T-cell (primary cell): Measurements from ENCODE around the gene TAB2. TPM values are rescaled to one million over a fixed set of nuclear protein-coding genes. Genes with fewer than 3 reads are reported as not detected.
A peak's percentile ranks its signal among the peaks of the same experiment; 100 is the strongest.

Experiments used
- ATAC-seq, 4 experiments: fragments of 200-7000 bp in 3 of 4; fragments of 150-1000 bp in 1 of 4; cut with Tn5 transposase; replicated peaks in 1 of 4; 1 replicate in 3 of 4; 2 replicates in 1 of 4; pipeline ENCODE4 v1.10.0; 2021; ENCODE audit warnings: moderate library complexity in 3 of 4, mild to moderate bottlenecking in 2 of 4, moderate number of reproducible peaks in 1 of 4
- CTCF ChIA-PET, 2 donors: fragments of 300-600 bp; sonication (Branson Sonifier 250); formaldehyde crosslinking; loops; one replicate each; lab custom pipeline; 2022; ENCODE audit warnings: antibody characterized with exemption in 2 of 2; lab: Charles Lee
- POLR2A ChIA-PET, 2 donors: fragments of 300-600 bp; sonication (Branson Sonifier 250); formaldehyde crosslinking; loops; one replicate each; lab custom pipeline; 2022; ENCODE audit warnings: antibody characterized with exemption in 2 of 2; lab: Charles Lee
- DNase-seq, 35 experiments: peaks; one replicate each; pipeline versions ENCODE4 v3.0.0 to v3.0.0-alpha.2; 2013 to 2023
- H3K27ac ChIP-seq: one replicate; pipeline ENCODE4 v1.5.1; 2013; ENCODE audit warnings: low read length
- H3K27me3 ChIP-seq, 2 experiments: replicated peaks in 1 of 2; 1 replicate in 1 of 2; 2 replicates in 1 of 2; pipeline versions ENCODE4 v1.6.1 to v1.7.0; 2013; ENCODE audit warnings: low read length in 1 of 2, mixed read lengths in 1 of 2; ENCODE audit not compliant: control insufficient read depth in 2 of 2, insufficient read depth in 2 of 2; ENCODE audit errors: extremely low read depth in 1 of 2
- H3K36me3 ChIP-seq, 2 donors: 1 replicate in 1 of 2; 2 replicates in 1 of 2; pipeline versions ENCODE4 v1.6.1 to v1.7.0; 2013; ENCODE audit warnings: low read length in 1 of 2; ENCODE audit not compliant: control insufficient read depth in 2 of 2, insufficient read depth in 1 of 2; ENCODE audit errors: extremely low read depth in 1 of 2
- H3K4me1 ChIP-seq, 2 experiments: 1 replicate in 1 of 2; 2 replicates in 1 of 2; pipeline versions ENCODE4 v1.6.1 to v1.7.0; 2013; ENCODE audit warnings: low read length in 2 of 2, mixed read lengths in 1 of 2; ENCODE audit not compliant: insufficient read depth in 2 of 2, control insufficient read depth in 1 of 2; ENCODE audit errors: extremely low read depth in 1 of 2
- H3K4me3 ChIP-seq, 2 donors: 1 replicate in 1 of 2; 2 replicates in 1 of 2; pipeline versions ENCODE4 v1.5.1 to v1.7.0; 2013; ENCODE audit warnings: mild to moderate bottlenecking in 2 of 2, low read length in 1 of 2, moderate library complexity in 1 of 2; ENCODE audit not compliant: control insufficient read depth in 1 of 2; ENCODE audit errors: extremely low read depth in 1 of 2
- H3K9me3 ChIP-seq: 2 replicates; pipeline ENCODE4 v1.7.0; 2013
- H3K27ac Mint-ChIP-seq, 2 donors: one replicate each; pipeline ENCODE4 v1.8.0; 2020 to 2021; ENCODE audit warnings: mild to moderate bottlenecking in 2 of 2, mixed read lengths in 2 of 2
- H3K27me3 Mint-ChIP-seq, 2 donors: one replicate each; pipeline ENCODE4 v1.8.0; 2021 to 2022; ENCODE audit warnings: mixed read lengths in 2 of 2
- H3K36me3 Mint-ChIP-seq: one replicate; pipeline ENCODE4 v1.8.0; 2021; ENCODE audit warnings: mixed read lengths
- H3K4me1 Mint-ChIP-seq, 3 donors: one replicate each; pipeline ENCODE4 v1.8.0; 2020 to 2022; ENCODE audit warnings: mixed read lengths in 3 of 3, mild to moderate bottlenecking in 1 of 3
- H3K4me3 Mint-ChIP-seq, 3 donors: one replicate each; pipeline ENCODE4 v1.8.0; 2020 to 2022; ENCODE audit warnings: mild to moderate bottlenecking in 3 of 3, mixed read lengths in 3 of 3, moderate library complexity in 3 of 3
- H3K9me3 Mint-ChIP-seq, 3 donors: one replicate each; pipeline ENCODE4 v1.8.0; 2020 to 2022; ENCODE audit warnings: mixed read lengths in 3 of 3
- WGBS: methylation state at CpG from one replicate; pipeline ENCODE4 v1.1.5; 2013; ENCODE audit warnings: missing lambda C conversion rate; ENCODE audit not compliant: insufficient coverage; 5-methylcytosine and 5-hydroxymethylcytosine counted together
- total RNA-seq, 35 experiments: library from RNA in 6 of 35; stranded (reverse) in 6 of 35; fragments of 120-200 nt in 1 of 35; gene quantifications; one replicate each; pipeline versions ENCODE4 v1.2.1 to v1.2.4 and lab custom pipeline; 2013 to 2026

Gene TAB2
- total RNA-seq, 5 donors from 2014 or later (not counting 1 experiment from before 2014, with no cell fraction given), result 128 to 160 (median 146) TPM

GRCh38 chr6:149428606-149429005 lies 111.1 kb downstream of the TAB2 start:
- 95% methylated on average over 4 of the region's 4 CpGs for WGBS
- Histone ChIP-seq H3K4me1 (peaks cover 6 to 9% of the 10 kb centered on the region in 2 experiments), H3K4me3 (no peak overlapping the region), H3K27ac (no peak overlapping the region), H3K27me3 (no peaks in the 10 kb centered on the region), H3K9me3 (no peaks in the 10 kb centered on the region), H3K36me3 (no peaks in the 10 kb centered on the region)
- H3K9me3 Mint-ChIP-seq, result no peaks in the 10 kb centered on the region
- ATAC-seq (no peak), DNase-seq (no peak)
- peaks cover 0 to 4% (median 4%) of the 10 kb centered on the region in 3 donors for H3K4me1 Mint-ChIP-seq
- H3K27ac Mint-ChIP-seq, result no peak overlapping the region
- POLR2A ChIA-PET, result no interaction called here
- H3K27me3 Mint-ChIP-seq, result no peaks in the 10 kb centered on the region
- no peak overlapping the region for H3K4me3 Mint-ChIP-seq
- CTCF ChIA-PET, result interaction anchor here in 1 of 2 donors (0.6 kb wide), 1 partner anchor 133 kb away, joined by 3 read pairs; no protein-coding TSS in a partner anchor
- no peaks in the 10 kb centered on the region for H3K36me3 Mint-ChIP-seq

GRCh38 chr6:149429427-149430360 lies 112.2 kb downstream of the TAB2 start:
- 90% methylated on average over 14 of the region's 26 CpGs for WGBS
- H3K4me3 ChIP-seq, result no peak overlapping the region
- ChIA-PET POLR2A (no interaction called here), CTCF (interaction anchor here in 1 of 2 donors (0.5 kb wide), 1 partner anchor 314 kb away, joined by 4 read pairs; no protein-coding TSS in a partner anchor)
- H3K27ac ChIP-seq, result no peak overlapping the region
- Mint-ChIP-seq H3K4me3 (no peak overlapping the region), H3K27ac (no peak overlapping the region), H3K27me3 (no peaks in the 10 kb centered on the region), H3K4me1 (peaks cover 0 to 4% (median 4%) of the 10 kb centered on the region in 3 donors), H3K9me3 (no peaks in the 10 kb centered on the region), H3K36me3 (no peaks in the 10 kb centered on the region)
- DNase-seq, result no peak
- no peak for ATAC-seq
- H3K4me1 ChIP-seq, result peaks cover 6 to 9% of the 10 kb centered on the region in 2 experiments
- H3K27me3 ChIP-seq, result no peaks in the 10 kb centered on the region
- H3K36me3 ChIP-seq, result no peaks in the 10 kb centered on the region
- H3K9me3 ChIP-seq, result no peaks in the 10 kb centered on the region

DNA sequence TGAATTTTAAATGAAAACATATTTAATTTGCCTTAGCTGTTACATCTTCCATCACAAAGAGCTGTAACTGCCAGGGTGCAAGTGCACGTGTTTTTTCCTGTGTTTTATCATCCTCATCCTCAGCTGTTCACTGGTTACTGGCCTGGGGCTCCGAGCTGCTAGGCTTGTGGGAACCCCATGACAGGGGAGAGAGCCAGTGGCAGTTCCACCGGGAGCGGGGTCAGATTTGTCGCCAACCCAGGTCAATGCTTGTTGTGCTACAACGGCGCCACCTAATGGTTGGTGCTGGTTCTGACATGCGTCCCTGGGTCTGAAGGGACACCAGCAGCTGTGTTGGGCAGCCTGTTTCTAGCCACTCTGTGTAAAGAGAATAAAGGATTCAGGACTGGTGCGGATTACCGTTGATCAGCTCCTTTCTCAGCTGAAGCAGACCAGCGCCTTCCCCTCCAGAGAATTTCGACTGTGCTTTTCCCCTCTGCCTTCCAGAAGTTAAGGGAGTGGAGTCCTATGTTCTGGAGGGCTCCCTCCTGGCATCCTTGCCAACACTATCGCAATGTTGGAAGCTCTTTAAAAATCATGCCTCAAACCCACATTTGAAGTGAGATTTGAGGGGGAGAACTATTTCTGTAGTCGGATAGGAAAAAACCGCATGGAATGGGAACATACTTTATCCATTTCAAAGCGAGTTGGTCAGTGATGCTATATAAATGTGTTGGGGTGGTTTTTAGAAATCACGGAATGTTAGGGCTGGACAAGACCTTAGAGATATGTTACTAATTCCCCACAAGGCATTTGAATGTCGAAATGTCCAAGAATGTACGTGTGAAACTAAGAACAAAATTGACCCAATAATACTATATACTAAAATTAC lies 114.6 kb downstream of the TAB2 start:
- no peaks in the 10 kb centered on the region for H3K9me3 ChIP-seq
- WGBS, result 0% methylated on average over 8 of the region's 19 CpGs
- no peaks in the 10 kb centered on the region for H3K36me3 ChIP-seq
- POLR2A ChIA-PET, result interaction anchor here (0.6 to 0.9 kb wide), 4 partner anchors 63 to 401 kb away, joined by 3 to 4 read pairs (median 4); no protein-coding TSS in a partner anchor
- H3K4me3 ChIP-seq, result peak overlapping the region; percentile 7 to 32
- H3K4me3 Mint-ChIP-seq, result peak overlapping the region in 2 of 3 donors; percentile 54 to 67
- ATAC-seq, result peak; percentile 86 to 94 (median 91)
- H3K27me3 ChIP-seq, result no peaks in the 10 kb centered on the region
- DNase-seq, result peak; percentile 54 to 92 (median 79)
- no peaks in the 10 kb centered on the region for H3K36me3 Mint-ChIP-seq
- H3K27ac Mint-ChIP-seq, result peak overlapping the region; percentile 78 to 84
- H3K9me3 Mint-ChIP-seq, result no peaks in the 10 kb centered on the region
- CTCF ChIA-PET, result interaction anchor here (0.6 to 5.1 kb wide), 57 partner anchors 10 to 898 kb away, joined by 3 to 38 read pairs (median 4); no protein-coding TSS in a partner anchor
- peaks cover under 1 to 6% (median 5%) of the 10 kb centered on the region in 3 donors for H3K4me1 Mint-ChIP-seq
- no peaks in the 10 kb centered on the region for H3K27me3 Mint-ChIP-seq
- peaks cover 6 to 9% of the 10 kb centered on the region in 2 experiments for H3K4me1 ChIP-seq
- no peak overlapping the region for H3K27ac ChIP-seq

DNA sequence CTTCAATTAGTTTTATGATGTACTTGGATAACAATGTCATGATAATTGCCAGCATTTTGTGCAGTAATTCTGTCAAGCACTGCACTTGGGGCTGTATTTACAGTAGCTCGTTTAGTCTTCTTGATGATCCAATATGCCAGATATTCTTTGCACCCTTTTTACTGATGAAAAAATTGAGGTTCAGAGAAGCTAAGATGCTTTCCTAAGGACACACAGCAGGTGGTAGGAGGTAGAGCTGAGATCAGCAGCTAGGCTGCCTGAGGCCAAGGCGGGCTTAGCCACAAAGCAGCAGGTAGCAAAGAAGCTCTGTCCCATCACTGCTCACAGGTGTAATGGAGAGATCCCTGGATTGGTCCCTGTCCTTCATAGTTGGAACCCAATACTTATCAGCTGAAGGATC lies 115.9 kb downstream of the TAB2 start:
- Histone ChIP-seq H3K27me3 (no peaks in the 10 kb centered on the region), H3K9me3 (no peaks in the 10 kb centered on the region), H3K4me3 (no peak overlapping the region), H3K4me1 (peaks cover 6 to 9% of the 10 kb centered on the region in 2 experiments), H3K36me3 (no peaks in the 10 kb centered on the region), H3K27ac (no peak overlapping the region)
- Mint-ChIP-seq H3K9me3 (no peaks in the 10 kb centered on the region), H3K4me1 (peaks cover 7 to 17% (median 11%) of the 10 kb centered on the region in 3 donors), H3K36me3 (no peaks in the 10 kb centered on the region), H3K27ac (no peak overlapping the region), H3K27me3 (no peaks in the 10 kb centered on the region), H3K4me3 (no peak overlapping the region)
- DNase-seq (no peak), ATAC-seq (no peak)
- WGBS, result 100% methylated on average over 1 of the region's 2 CpGs
- ChIA-PET CTCF (interaction anchor here (0.5 to 5.1 kb wide), 17 partner anchors 17 to 855 kb away, joined by 3 to 38 read pairs (median 3); no protein-coding TSS in a partner anchor), POLR2A (no interaction called here)

- no peaks in the 10 kb centered on the region for H3K36me3 Mint-ChIP-seq
- peaks cover 10 to 20% (median 11%) of the 10 kb centered on the region in 3 donors for H3K4me1 Mint-ChIP-seq
- Histone ChIP-seq H3K36me3 (no peaks in the 10 kb centered on the region), H3K27me3 (no peaks in the 10 kb centered on the region), H3K27ac (no peak overlapping the region), H3K4me3 (no peak overlapping the region), H3K9me3 (no peaks in the 10 kb centered on the region), H3K4me1 (peaks cover 6 to 9% of the 10 kb centered on the region in 2 experiments)
- WGBS, result no CpG with 5 or more reads among the region's 1 CpG
- no peaks in the 10 kb centered on the region for H3K27me3 Mint-ChIP-seq
- ChIA-PET POLR2A (no interaction called here), CTCF (interaction anchor here (0.5 to 5.1 kb wide), 15 partner anchors 17 to 856 kb away, joined by 3 to 38 read pairs (median 3); no protein-coding TSS in a partner anchor)
- H3K27ac Mint-ChIP-seq, result no peak overlapping the region
- no peaks in the 10 kb centered on the region for H3K9me3 Mint-ChIP-seq
- ATAC-seq (no peak), DNase-seq (no peak)
- no peak overlapping the region for H3K4me3 Mint-ChIP-seq
Measured at GRCh38 chr6:149433881-149434280, 116.4 kb downstream of the TAB2 start.
